ENCODE measurements around the gene CASK.

- TF ChIP-seq CTCF (IDR thresholded peaks at IDR 0.05): no peak
- no peak for TF ChIP-seq POLR2AphosphoS5 (IDR thresholded peaks at IDR 0.05)
These were observed 115.3 kb downstream of the CASK start for GRCh38 chrX:41808047-41808446.

All from prostate gland (tissue), 2 donors.